ENCODE results near the gene GDPD1. TPM values are rescaled to one million over a fixed set of nuclear protein-coding genes. Genes with fewer than 3 reads are reported as not detected.

GDPD1 gene
- total RNA-seq, 1 donor from 2014 or later: 8.4 TPM

GRCh38 chr17:59260722-59261121 lies 40.4 kb downstream of the GDPD1 start:
- no peak for DNase-seq (ENCODE audit: extremely low spot score, unreplicated experiment)
- no peaks in the 10 kb centered on the region for H3K9me3 Mint-ChIP-seq
- no peak overlapping the region for H3K27ac Mint-ChIP-seq
- no peaks in the 10 kb centered on the region for H3K27me3 Mint-ChIP-seq
- H3K4me1 Mint-ChIP-seq (ENCODE audit: unreplicated experiment): no peaks in the 10 kb centered on the region
- peaks cover 3% of the 10 kb centered on the region for H3K36me3 Mint-ChIP-seq
- no peak overlapping the region for H3K4me3 Mint-ChIP-seq
- TF ChIP-seq, protein P1, sequence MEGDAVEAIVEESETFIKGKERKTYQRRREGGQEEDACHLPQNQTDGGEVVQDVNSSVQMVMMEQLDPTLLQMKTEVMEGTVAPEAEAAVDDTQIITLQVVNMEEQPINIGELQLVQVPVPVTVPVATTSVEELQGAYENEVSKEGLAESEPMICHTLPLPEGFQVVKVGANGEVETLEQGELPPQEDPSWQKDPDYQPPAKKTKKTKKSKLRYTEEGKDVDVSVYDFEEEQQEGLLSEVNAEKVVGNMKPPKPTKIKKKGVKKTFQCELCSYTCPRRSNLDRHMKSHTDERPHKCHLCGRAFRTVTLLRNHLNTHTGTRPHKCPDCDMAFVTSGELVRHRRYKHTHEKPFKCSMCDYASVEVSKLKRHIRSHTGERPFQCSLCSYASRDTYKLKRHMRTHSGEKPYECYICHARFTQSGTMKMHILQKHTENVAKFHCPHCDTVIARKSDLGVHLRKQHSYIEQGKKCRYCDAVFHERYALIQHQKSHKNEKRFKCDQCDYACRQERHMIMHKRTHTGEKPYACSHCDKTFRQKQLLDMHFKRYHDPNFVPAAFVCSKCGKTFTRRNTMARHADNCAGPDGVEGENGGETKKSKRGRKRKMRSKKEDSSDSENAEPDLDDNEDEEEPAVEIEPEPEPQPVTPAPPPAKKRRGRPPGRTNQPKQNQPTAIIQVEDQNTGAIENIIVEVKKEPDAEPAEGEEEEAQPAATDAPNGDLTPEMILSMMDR (conservative IDR thresholded peaks at IDR 0.05): no peak

- peaks cover 3% of the 10 kb centered on the region for H3K36me3 Mint-ChIP-seq
- TF ChIP-seq, protein P1 (conservative IDR thresholded peaks at IDR 0.05): no peak
- H3K4me3 Mint-ChIP-seq: no peak overlapping the region
- no peaks in the 10 kb centered on the region for H3K27me3 Mint-ChIP-seq
- no peak for DNase-seq (ENCODE audit: extremely low spot score, unreplicated experiment)
- no peaks in the 10 kb centered on the region for H3K9me3 Mint-ChIP-seq
- H3K4me1 Mint-ChIP-seq (ENCODE audit: unreplicated experiment): no peaks in the 10 kb centered on the region
- H3K27ac Mint-ChIP-seq: no peak overlapping the region
Measured at GRCh38 chr17:59266745-59267144, 46.4 kb downstream of the GDPD1 start.

- Mint-ChIP-seq H3K9me3 (no peaks in the 10 kb centered on the region), H3K4me3 (no peak overlapping the region), H3K27me3 (no peaks in the 10 kb centered on the region), H3K4me1 (ENCODE audit: unreplicated experiment) (no peaks in the 10 kb centered on the region), H3K27ac (no peak overlapping the region), H3K36me3 (peaks cover 6% of the 10 kb centered on the region)
- TF ChIP-seq, protein P1 (conservative IDR thresholded peaks at IDR 0.05): no peak
- no peak for DNase-seq (ENCODE audit: extremely low spot score, unreplicated experiment)
Measured at GRCh38 chr17:59267776-59268175, 47.5 kb downstream of the GDPD1 start.

- no peaks in the 10 kb centered on the region for H3K4me1 Mint-ChIP-seq (ENCODE audit: unreplicated experiment)
- no peaks in the 10 kb centered on the region for H3K9me3 Mint-ChIP-seq
- DNase-seq (ENCODE audit: extremely low spot score, unreplicated experiment): no peak
- TF ChIP-seq, protein P1 (conservative IDR thresholded peaks at IDR 0.05): no peak
- H3K27me3 Mint-ChIP-seq: no peaks in the 10 kb centered on the region
- H3K36me3 Mint-ChIP-seq: peaks cover 6% of the 10 kb centered on the region
- H3K27ac Mint-ChIP-seq: no peak overlapping the region
- H3K4me3 Mint-ChIP-seq: no peak overlapping the region
Measured at GRCh38 chr17:59275618-59276017, 55.3 kb downstream of the GDPD1 start.

- H3K4me3 Mint-ChIP-seq: no peak overlapping the region
Measured at GRCh38 chr17:59277031-59277430, 56.7 kb downstream of the GDPD1 start.

More at GRCh38 chr17:59277031-59277430, 56.7 kb downstream of the GDPD1 start:
- H3K4me1 Mint-ChIP-seq (ENCODE audit: unreplicated experiment): no peaks in the 10 kb centered on the region
- H3K9me3 Mint-ChIP-seq: no peaks in the 10 kb centered on the region
- no peak overlapping the region for H3K27ac Mint-ChIP-seq
- no peaks in the 10 kb centered on the region for H3K27me3 Mint-ChIP-seq
- peaks cover 4% of the 10 kb centered on the region for H3K36me3 Mint-ChIP-seq
- DNase-seq (ENCODE audit: extremely low spot score, unreplicated experiment): no peak
- TF ChIP-seq, protein P1 (conservative IDR thresholded peaks at IDR 0.05): no peak

All from type B pancreatic cell (in vitro differentiated cells).